HCT116 (cell line): Measurements from ENCODE around the gene RBM15B. TPM values are rescaled to one million over a fixed set of nuclear protein-coding genes. Genes with fewer than 3 reads are reported as not detected.

ENCODE experiments used
- ATAC-seq: fragments of 200-7000 bp; cut with Tn5 transposase; 2 replicates; pipeline ENCODE4 v1.9.1; 2020; ENCODE audit warnings: mild to moderate bottlenecking, moderate library complexity
- BruUV-seq: library from RNA; stranded (reverse); fragments of 400-500 nt; replicated peaks from 2 replicates; lab custom pipeline; 2021; lab: Mats Ljungman, UMichigan
- CTCF ChIA-PET: fragments of 300-600 bp; sonication (Branson Sonifier 250); formaldehyde crosslinking; loops from one replicate; lab custom pipeline; 2021; ENCODE audit warnings: antibody characterized with exemption; lab: Charles Lee
- POLR2A ChIA-PET: fragments of 300-600, 350-600 bp; sonication (Branson Sonifier 250); formaldehyde crosslinking; loops from one replicate; lab custom pipeline; 2021; ENCODE audit warnings: antibody characterized with exemption; lab: Charles Lee
- RAD21 ChIA-PET, 2 experiments: fragments of 300-600 bp; sonication (Branson Sonifier 250); formaldehyde crosslinking; loops; one replicate each; lab custom pipeline; 2023; ENCODE audit warnings: low total read pairs in 2 of 2; ENCODE audit not compliant: uncharacterized antibody in 2 of 2, unreplicated experiment in 2 of 2, low non-redundant PET in 1 of 2; lab: Charles Lee
- DNase-seq: peaks from one replicate; pipeline ENCODE4 v3.0.0-alpha.2; 2010; ENCODE audit warnings: low read depth, low spot score
- H2AFZ ChIP-seq: fragments of 200-600 bp; shearing (Covaris generic), sonication (generic); 2 replicates; pipeline ENCODE4 v1.6.1; 2017; ENCODE audit warnings: low read depth, mixed run types, mixed read lengths, antibody characterized with exemption, low read length; ENCODE audit not compliant: poor library complexity, severe bottlenecking
- H3K27ac ChIP-seq: 2 replicates; pipeline ENCODE4 v1.5.1; 2012; ENCODE audit warnings: low read depth, low read length
- H3K27me3 ChIP-seq: fragments of 200-600 bp; sonication (generic); 2 replicates; pipeline ENCODE4 v1.6.1; 2016; ENCODE audit warnings: mixed run types, low read length, mixed read lengths; ENCODE audit not compliant: insufficient read depth
- H3K36me3 ChIP-seq, 2 experiments: fragments of 200-500 bp in 1 of 2; fragments of 200-600 bp in 1 of 2; sonication (Bioruptor generic) in 1 of 2; sonication (generic) in 1 of 2; 2 replicates each; pipeline versions ENCODE4 v1.5.1 to v1.6.1; 2014 to 2016; ENCODE audit warnings: low read length in 2 of 2, inconsistent platforms in 1 of 2, mixed read lengths in 1 of 2, mixed run types in 1 of 2; ENCODE audit not compliant: insufficient read depth in 2 of 2, control insufficient read depth in 1 of 2
- H3K4me1 ChIP-seq, 2 experiments: fragments of 200-600 bp in 1 of 2; sonication (generic) in 1 of 2; 2 replicates each; pipeline versions ENCODE4 v1.5.1 to v1.6.1; 2012 to 2017; ENCODE audit warnings: low read length in 2 of 2, inconsistent platforms in 1 of 2, mild to moderate bottlenecking in 1 of 2, mixed read lengths in 1 of 2, mixed run types in 1 of 2, moderate library complexity in 1 of 2; ENCODE audit not compliant: insufficient read depth in 2 of 2, control insufficient read depth in 1 of 2
- H3K4me2 ChIP-seq: fragments of 200-600 bp; sonication (generic); 2 replicates; pipeline ENCODE4 v1.6.1; 2017; ENCODE audit warnings: mixed run types, low read length, mixed read lengths
- H3K4me3 ChIP-seq, 2 experiments: fragments of 200-600 bp in 1 of 2; sonication (generic) in 1 of 2; replicated peaks in 1 of 2; 2 replicates each; pipeline ENCODE4 v1.5.1; 2011 to 2016; ENCODE audit warnings: low read length in 2 of 2, control low read depth in 1 of 2, low read depth in 1 of 2, mild to moderate bottlenecking in 1 of 2, mixed read lengths in 1 of 2, mixed run types in 1 of 2
- H3K79me2 ChIP-seq: fragments of 200-600 bp; sonication (generic); 2 replicates; pipeline ENCODE4 v1.6.1; 2017; ENCODE audit warnings: mild to moderate bottlenecking, mixed run types, low read length, moderate library complexity, mixed read lengths; ENCODE audit not compliant: insufficient read depth
- H3K9ac ChIP-seq: fragments of 200-600 bp; sonication (generic); 2 replicates; pipeline ENCODE4 v1.6.1; 2016; ENCODE audit warnings: low read length, mixed read lengths
- H3K9me2 ChIP-seq: fragments of 200-600 bp; sonication (generic), shearing (Covaris generic); 2 replicates; pipeline ENCODE4 v1.6.1; 2017; ENCODE audit warnings: mixed run types, mild to moderate bottlenecking, moderate library complexity; ENCODE audit not compliant: insufficient read depth
- H3K9me3 ChIP-seq, 2 experiments: fragments of 200-500 bp in 1 of 2; fragments of 200-600 bp in 1 of 2; sonication (Bioruptor generic) in 1 of 2; sonication (generic) in 1 of 2; 2 replicates each; pipeline ENCODE4 v1.6.1; 2014 to 2017; ENCODE audit warnings: low read length in 2 of 2, mixed read lengths in 2 of 2, inconsistent platforms in 1 of 2, low read depth in 1 of 2, mild to moderate bottlenecking in 1 of 2, mixed run types in 1 of 2, moderate library complexity in 1 of 2; ENCODE audit not compliant: control insufficient read depth in 1 of 2, insufficient read depth in 1 of 2
- H4K20me1 ChIP-seq: fragments of 200-600 bp; sonication (generic), shearing (Covaris generic); 2 replicates; pipeline ENCODE4 v1.6.1; 2017; ENCODE audit warnings: mixed run types, mild to moderate bottlenecking, moderate library complexity; ENCODE audit not compliant: insufficient read depth
- CBX3 ChIP-seq: IDR thresholded peaks from 2 replicates; pipeline ENCODE4 v1.6.1; 2012; ENCODE audit warnings: low read depth
- CEBPB ChIP-seq: IDR thresholded peaks from 2 replicates; pipeline ENCODE4 v1.6.1; 2012; ENCODE audit warnings: low read depth
- EGR1 ChIP-seq: IDR thresholded peaks from 2 replicates; pipeline ENCODE4 v1.6.1; 2012; ENCODE audit warnings: low read depth
- ELF1 ChIP-seq: IDR thresholded peaks from 2 replicates; pipeline ENCODE4 v1.6.1; 2012; ENCODE audit warnings: low read depth, borderline replicate concordance
- EZH2 ChIP-seq: fragments of 200-600 bp; sonication (generic); IDR thresholded peaks from 2 replicates; pipeline ENCODE4 v1.6.1; 2017; ENCODE audit warnings: antibody characterized with exemption, mixed run types
- EZH2phosphoT487 ChIP-seq: fragments of 200-600 bp; IDR thresholded peaks from 2 replicates; pipeline ENCODE4 v1.6.1; 2018; ENCODE audit warnings: antibody characterized with exemption, borderline replicate concordance
- FOSL1 ChIP-seq: IDR thresholded peaks from 2 replicates; pipeline ENCODE4 v1.6.1; 2012; ENCODE audit warnings: low read depth
- JUND ChIP-seq: IDR thresholded peaks from 2 replicates; pipeline ENCODE4 v1.6.1; 2012
- POLR2A ChIP-seq: IDR thresholded peaks from 2 replicates; pipeline ENCODE4 v1.7.0; 2011; ENCODE audit warnings: borderline replicate concordance; ENCODE audit not compliant: insufficient read depth, insufficient read length; ENCODE audit errors: extremely low read depth
- RAD21 ChIP-seq: IDR thresholded peaks from 2 replicates; pipeline ENCODE4 v1.6.1; 2012; ENCODE audit warnings: low read depth, mild to moderate bottlenecking
- SIN3A ChIP-seq: IDR thresholded peaks from 2 replicates; pipeline ENCODE4 v1.6.1; 2012; ENCODE audit warnings: low read depth
- SP1 ChIP-seq: IDR thresholded peaks from 2 replicates; pipeline ENCODE4 v1.6.1; 2012; ENCODE audit warnings: low read depth
- SRF ChIP-seq: IDR thresholded peaks from 2 replicates; pipeline ENCODE4 v1.6.1; 2012; ENCODE audit warnings: low read depth
- TCF7L2 ChIP-seq: IDR thresholded peaks from 2 replicates; pipeline ENCODE4 v1.7.0; 2011; ENCODE audit warnings: borderline replicate concordance, inconsistent platforms; ENCODE audit not compliant: insufficient read depth, insufficient read length; ENCODE audit errors: extremely low read depth
- ZFX ChIP-seq: fragments of 450-650 bp; IDR thresholded peaks from 2 replicates; pipeline ENCODE4 v1.6.1; 2017
- ZNF274 ChIP-seq: fragments of 200-500 bp; sonication (Bioruptor generic); IDR thresholded peaks from 2 replicates; pipeline ENCODE4 v1.6.1; 2014; ENCODE audit warnings: mild to moderate bottlenecking, low read depth, low read length, inconsistent platforms
- intact Hi-C: fragments of 100-400 bp; cut with micrococcal nuclease; formaldehyde crosslinking; loops from 2 replicates; pipeline ENCODE4 v1.10.0; 2022
- total RNA-seq: library from RNA; stranded (reverse); gene quantifications from one replicate; pipeline ENCODE4 v1.2.1, GENCODE V29; 2021; ENCODE audit not compliant: unreplicated experiment
- TF ChIP-seq, protein P1 (sequence below), 3 experiments: fragments of 200-600 bp in 1 of 3; sonication (generic) in 1 of 3; IDR thresholded peaks in 2 of 3; conservative IDR thresholded peaks in 1 of 3; 2 replicates each; pipeline ENCODE4 v1.5.1; 2012 to 2017; ENCODE audit warnings: low read depth in 2 of 3, low read length in 2 of 3, antibody characterized with exemption in 1 of 3, borderline replicate concordance in 1 of 3, control low read depth in 1 of 3, mild to moderate bottlenecking in 1 of 3, mixed read lengths in 1 of 3, mixed run types in 1 of 3, moderate library complexity in 1 of 3; ENCODE audit not compliant: insufficient read depth in 1 of 3
- TF ChIP-seq, protein P2 (sequence below): IDR thresholded peaks from 2 replicates; pipeline ENCODE4 v1.6.1; 2012
- TF ChIP-seq, protein P3 (sequence below): IDR thresholded peaks from 2 replicates; pipeline ENCODE4 v1.6.1; 2012
- TF ChIP-seq, protein P4 (sequence below): IDR thresholded peaks from 2 replicates; pipeline ENCODE4 v1.6.1; 2011; ENCODE audit warnings: mild to moderate bottlenecking, low read length, moderate library complexity; ENCODE audit not compliant: insufficient replicate concordance; ENCODE audit errors: extremely low read depth

The RBM15B gene
- total RNA-seq, 1 experiment from 2014 or later: 24.1 TPM

DNA sequence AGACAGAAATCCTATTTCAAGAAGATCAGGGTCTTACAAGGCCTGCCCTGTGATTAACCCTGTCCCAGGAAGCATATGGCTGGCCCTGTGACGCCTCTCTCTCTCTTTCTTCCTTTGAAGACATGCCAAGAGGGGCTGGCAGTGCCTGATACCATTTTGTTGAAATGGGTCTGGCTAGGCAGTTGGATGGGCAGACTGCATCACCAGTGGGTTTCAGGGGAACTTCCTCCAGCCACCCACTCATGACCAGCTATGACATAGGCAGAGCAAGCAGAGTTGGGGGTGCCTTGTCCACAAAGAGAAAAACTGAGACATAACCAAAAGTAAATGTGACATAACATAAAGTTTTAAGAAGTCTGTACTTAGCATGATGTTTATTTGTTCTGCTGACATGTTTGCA lies 37.4 kb upstream of the RBM15B start:
- no peaks in the 10 kb centered on the region for H4K20me1 ChIP-seq
- H2AFZ ChIP-seq: no peak overlapping the region
- no TSS peak for BruUV-seq
- ChIA-PET RAD21 (no interaction called here), POLR2A (no interaction called here)
- no peaks in the 10 kb centered on the region for H3K9me2 ChIP-seq
- H3K27me3 ChIP-seq: no peaks in the 10 kb centered on the region
- DNase-seq (no peak), ATAC-seq (no peak)
- no peak overlapping the region for H3K4me2 ChIP-seq
- peaks cover 0 to 4% of the 10 kb centered on the region in 2 experiments; a peak in 1 of 4 replicates for H3K4me1 ChIP-seq
- no peak overlapping the region for H3K4me3 ChIP-seq
- no peak overlapping the region for H3K9ac ChIP-seq
- no peaks in the 10 kb centered on the region for H3K79me2 ChIP-seq
- TF ChIP-seq RAD21 (no peak), ZNF274 (no peak), EZH2phosphoT487 (no peak), ZFX (no peak), JUND (no peak), TCF7L2 (no peak), EZH2 (no peak)
- TF ChIP-seq, all 23 proteins: peak for 0
- Histone ChIP-seq H3K36me3 (no peaks in the 10 kb centered on the region), H3K9me3 (no peaks in the 10 kb centered on the region), H3K27ac (no peak overlapping the region)
- CTCF ChIA-PET: interaction anchor here (1.3 kb wide), 1 partner anchor 9 kb away, joined by 3 read pairs; no protein-coding TSS in a partner anchor
- intact Hi-C loops: no loop called here

DNA sequence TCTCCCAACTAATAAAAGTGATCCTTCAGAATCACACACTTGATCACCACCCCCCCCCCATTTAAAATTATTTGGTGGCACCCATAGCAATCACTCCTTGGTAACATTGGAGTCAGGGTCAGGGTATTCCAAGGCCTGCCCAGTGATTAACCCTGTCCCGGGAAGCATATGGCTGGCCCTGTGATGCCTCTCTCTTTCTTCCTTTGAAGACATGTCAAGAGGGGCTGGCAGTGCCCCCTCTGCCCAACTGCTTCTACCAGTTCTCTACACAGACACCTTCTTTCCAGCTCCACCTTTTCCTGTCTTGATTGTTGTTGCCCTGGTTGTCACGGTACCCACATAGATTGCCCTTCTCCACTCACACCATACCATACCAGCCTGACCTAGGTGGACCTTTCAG lies 36.9 kb upstream of the RBM15B start:
- H3K4me1 ChIP-seq: peaks cover 0 to 4% of the 10 kb centered on the region in 2 experiments; a peak in 1 of 4 replicates
- no peak overlapping the region for H2AFZ ChIP-seq
- no peak overlapping the region for H3K4me2 ChIP-seq
- BruUV-seq: no TSS peak
- no peaks in the 10 kb centered on the region for H3K27me3 ChIP-seq
- CTCF ChIA-PET: interaction anchor here (1.3 kb wide), 1 partner anchor 10 kb away, joined by 3 read pairs; no protein-coding TSS in a partner anchor
- ATAC-seq (no peak), DNase-seq (no peak)
- no peak overlapping the region for H3K9ac ChIP-seq
- RAD21 ChIA-PET: no interaction called here
- H3K9me3 ChIP-seq: no peaks in the 10 kb centered on the region
- no peaks in the 10 kb centered on the region for H3K9me2 ChIP-seq
- no peaks in the 10 kb centered on the region for H3K36me3 ChIP-seq
- POLR2A ChIA-PET: no interaction called here
- H3K79me2 ChIP-seq: no peaks in the 10 kb centered on the region
- H3K27ac ChIP-seq: no peak overlapping the region
- no peaks in the 10 kb centered on the region for H4K20me1 ChIP-seq
- no peak overlapping the region for H3K4me3 ChIP-seq
- intact Hi-C loops: no loop called here
- TF ChIP-seq, protein P1, sequence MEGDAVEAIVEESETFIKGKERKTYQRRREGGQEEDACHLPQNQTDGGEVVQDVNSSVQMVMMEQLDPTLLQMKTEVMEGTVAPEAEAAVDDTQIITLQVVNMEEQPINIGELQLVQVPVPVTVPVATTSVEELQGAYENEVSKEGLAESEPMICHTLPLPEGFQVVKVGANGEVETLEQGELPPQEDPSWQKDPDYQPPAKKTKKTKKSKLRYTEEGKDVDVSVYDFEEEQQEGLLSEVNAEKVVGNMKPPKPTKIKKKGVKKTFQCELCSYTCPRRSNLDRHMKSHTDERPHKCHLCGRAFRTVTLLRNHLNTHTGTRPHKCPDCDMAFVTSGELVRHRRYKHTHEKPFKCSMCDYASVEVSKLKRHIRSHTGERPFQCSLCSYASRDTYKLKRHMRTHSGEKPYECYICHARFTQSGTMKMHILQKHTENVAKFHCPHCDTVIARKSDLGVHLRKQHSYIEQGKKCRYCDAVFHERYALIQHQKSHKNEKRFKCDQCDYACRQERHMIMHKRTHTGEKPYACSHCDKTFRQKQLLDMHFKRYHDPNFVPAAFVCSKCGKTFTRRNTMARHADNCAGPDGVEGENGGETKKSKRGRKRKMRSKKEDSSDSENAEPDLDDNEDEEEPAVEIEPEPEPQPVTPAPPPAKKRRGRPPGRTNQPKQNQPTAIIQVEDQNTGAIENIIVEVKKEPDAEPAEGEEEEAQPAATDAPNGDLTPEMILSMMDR (IDR thresholded peaks at IDR 0.05 in 2 of 3, conservative IDR thresholded peaks at IDR 0.05 in 1 of 3; ENCODE audit: borderline replicate concordance in 1 of 3, insufficient read depth in 1 of 3, low read depth in 2 of 3, low read length in 2 of 3): no peak
- TF ChIP-seq EGR1 (no peak), FOSL1 (no peak), CBX3 (no peak), EZH2phosphoT487 (no peak), SP1 (no peak), SRF (no peak), POLR2A (no peak), ELF1 (no peak), SIN3A (no peak), CEBPB (no peak)
- TF ChIP-seq, protein P2, sequence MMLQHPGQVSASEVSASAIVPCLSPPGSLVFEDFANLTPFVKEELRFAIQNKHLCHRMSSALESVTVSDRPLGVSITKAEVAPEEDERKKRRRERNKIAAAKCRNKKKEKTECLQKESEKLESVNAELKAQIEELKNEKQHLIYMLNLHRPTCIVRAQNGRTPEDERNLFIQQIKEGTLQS: no peak
- TF ChIP-seq, protein P3, sequence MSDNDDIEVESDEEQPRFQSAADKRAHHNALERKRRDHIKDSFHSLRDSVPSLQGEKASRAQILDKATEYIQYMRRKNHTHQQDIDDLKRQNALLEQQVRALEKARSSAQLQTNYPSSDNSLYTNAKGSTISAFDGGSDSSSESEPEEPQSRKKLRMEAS: no peak
- TF ChIP-seq, protein P4, sequence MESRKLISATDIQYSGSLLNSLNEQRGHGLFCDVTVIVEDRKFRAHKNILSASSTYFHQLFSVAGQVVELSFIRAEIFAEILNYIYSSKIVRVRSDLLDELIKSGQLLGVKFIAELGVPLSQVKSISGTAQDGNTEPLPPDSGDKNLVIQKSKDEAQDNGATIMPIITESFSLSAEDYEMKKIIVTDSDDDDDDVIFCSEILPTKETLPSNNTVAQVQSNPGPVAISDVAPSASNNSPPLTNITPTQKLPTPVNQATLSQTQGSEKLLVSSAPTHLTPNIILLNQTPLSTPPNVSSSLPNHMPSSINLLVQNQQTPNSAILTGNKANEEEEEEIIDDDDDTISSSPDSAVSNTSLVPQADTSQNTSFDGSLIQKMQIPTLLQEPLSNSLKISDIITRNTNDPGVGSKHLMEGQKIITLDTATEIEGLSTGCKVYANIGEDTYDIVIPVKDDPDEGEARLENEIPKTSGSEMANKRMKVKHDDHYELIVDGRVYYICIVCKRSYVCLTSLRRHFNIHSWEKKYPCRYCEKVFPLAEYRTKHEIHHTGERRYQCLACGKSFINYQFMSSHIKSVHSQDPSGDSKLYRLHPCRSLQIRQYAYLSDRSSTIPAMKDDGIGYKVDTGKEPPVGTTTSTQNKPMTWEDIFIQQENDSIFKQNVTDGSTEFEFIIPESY: no peak
